ENCODE measurements around the gene MAP1LC3A. TPM values are rescaled to one million over a fixed set of nuclear protein-coding genes. Genes with fewer than 3 reads are reported as not detected.

MAP1LC3A gene
- total and polyA plus RNA-seq, 4 donors, result 4.9 to 38.8 (median 12.7) TPM

GRCh38 chr20:34549929-34550305 lies 8.6 kb upstream of the MAP1LC3A start:
- no peaks in the 10 kb centered on the region for H3K27me3 ChIP-seq (ENCODE audit: control insufficient read depth in 4 of 4, insufficient read depth in 4 of 4, low read length in 3 of 4)

More at GRCh38 chr20:34549929-34550305, 8.6 kb upstream of the MAP1LC3A start:
- Histone ChIP-seq H3K36me3 (ENCODE audit: control insufficient read depth in 4 of 4, insufficient read depth in 3 of 4, low read depth in 1 of 4, low read length in 3 of 4) (no peaks in the 10 kb centered on the region), H3K4me1 (ENCODE audit: control insufficient read depth in 4 of 4, insufficient read depth in 4 of 4, low read length in 3 of 4) (peaks cover 0 to 10% (median 2%) of the 10 kb centered on the region in 4 donors), H3K4me3 (ENCODE audit: low read depth in 1 of 3, low read length in 3 of 3) (no peak overlapping the region), H3K9ac (ENCODE audit: low read depth in 1 of 2, low read length in 2 of 2) (no peak overlapping the region), H3K27ac (ENCODE audit: low read depth in 1 of 2, low read length in 2 of 2) (no peak overlapping the region), H3K9me3 (ENCODE audit: control insufficient read depth in 4 of 4, low read length in 3 of 4) (no peaks in the 10 kb centered on the region)
- WGBS, result 94% methylated on average over 13 of the region's 13 CpGs
- TF ChIP-seq HNF4G (IDR thresholded peaks at IDR 0.05) (no peak), ZBTB33 (IDR thresholded peaks at IDR 0.05) (no peak), FOXA2 (IDR thresholded peaks at IDR 0.05) (no peak), REST (IDR thresholded peaks at IDR 0.05) (no peak), RXRA (IDR thresholded peaks at IDR 0.05) (no peak), SP1 (IDR thresholded peaks at IDR 0.05) (no peak), NR2F2 (IDR thresholded peaks at IDR 0.05) (no peak), JUND (IDR thresholded peaks at IDR 0.05) (no peak), FOXA1 (IDR thresholded peaks at IDR 0.05) (no peak), YY1 (IDR thresholded peaks at IDR 0.05) (no peak), GABPA (IDR thresholded peaks at IDR 0.05 in 1 of 2, conservative IDR thresholded peaks at IDR 0.05 in 1 of 2) (no peak), TAF1 (conservative IDR thresholded peaks at IDR 0.05) (no peak), MAX (IDR thresholded peaks at IDR 0.05) (no peak), CTCF (IDR thresholded peaks at IDR 0.05; ENCODE audit: low read depth, low read length, missing input control) (no peak), HNF4A (conservative IDR thresholded peaks at IDR 0.05) (no peak), EGR1 (IDR thresholded peaks at IDR 0.05; ENCODE audit: low read depth in 2 of 2) (no peak), RAD21 (IDR thresholded peaks at IDR 0.05) (no peak), ATF3 (IDR thresholded peaks at IDR 0.05) (no peak)
- DNase-seq (ENCODE audit: low spot score), result no peak

Data from liver (tissue), 9 donors.